ENCODE results near the gene DVL2.

The DVL2 gene

DNA sequence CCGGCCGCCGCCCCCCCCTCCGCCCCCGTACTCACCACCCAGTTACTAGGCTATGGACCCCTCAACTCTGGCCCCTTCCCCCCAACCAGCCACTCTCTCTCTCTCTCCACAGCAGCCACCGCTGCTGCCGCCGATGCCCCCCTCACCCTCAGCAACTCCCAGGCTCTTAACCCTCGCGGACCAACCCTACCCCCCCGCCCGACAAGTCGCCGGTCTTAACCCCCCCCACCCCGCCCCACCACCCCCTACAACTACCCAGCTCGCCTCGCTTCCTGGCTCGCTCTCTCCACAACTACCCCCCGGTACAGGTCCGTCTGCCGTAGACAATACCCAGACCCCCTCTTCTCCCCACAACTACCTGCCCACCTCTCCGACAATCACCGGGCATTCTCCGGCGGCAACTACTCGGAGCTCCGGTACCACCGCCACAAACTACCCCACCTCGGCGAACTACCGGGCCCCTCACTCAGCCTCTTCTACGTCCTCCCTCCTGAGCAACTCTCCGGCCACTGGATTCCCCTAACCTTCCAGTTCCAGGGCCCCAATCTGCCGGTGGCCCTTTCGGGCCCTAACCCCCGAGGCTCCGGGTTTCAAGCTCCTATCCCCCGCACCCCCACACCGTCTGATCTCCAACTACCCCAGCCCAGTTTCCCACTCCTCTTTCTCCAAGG is 4.2 kb upstream of the DVL2 start:
- DNase-seq (ENCODE audit: low read depth in 2 of 2): no peak

DNA sequence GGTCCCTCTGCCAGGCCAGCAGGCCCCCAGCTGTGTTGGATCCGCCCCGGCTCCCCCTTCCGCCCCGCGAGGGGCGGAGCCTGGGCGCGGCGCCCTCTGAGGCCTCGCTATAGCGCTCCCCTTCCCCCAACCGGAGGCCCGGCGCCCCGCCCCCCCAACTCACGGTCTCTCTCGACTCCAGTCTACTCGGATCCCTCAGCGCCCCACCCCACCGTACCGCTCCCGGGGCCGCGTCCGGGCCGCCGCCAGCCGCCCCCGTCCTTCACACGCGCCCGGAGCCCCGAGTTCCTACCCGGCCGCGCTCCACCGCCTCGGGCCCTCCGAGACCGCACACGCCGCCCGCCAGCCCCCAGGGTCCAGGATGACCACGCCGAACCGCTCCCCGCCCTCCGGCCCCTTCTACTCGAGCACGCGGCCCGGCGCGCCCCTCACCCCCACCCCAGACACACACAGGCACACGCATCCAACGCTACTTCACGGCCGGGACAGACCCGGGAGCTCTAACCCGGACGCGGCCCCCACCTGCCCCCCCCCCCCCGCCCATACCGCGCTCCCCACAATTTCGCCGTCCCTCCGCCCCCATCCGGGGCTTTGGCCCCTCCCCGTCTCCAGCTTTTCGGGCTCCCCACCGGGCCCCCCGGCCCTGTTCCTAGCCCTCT is 3.6 kb upstream of the DVL2 start:
- peak; percentile 65 to 71 for DNase-seq (ENCODE audit: low read depth in 2 of 2)

DNA sequence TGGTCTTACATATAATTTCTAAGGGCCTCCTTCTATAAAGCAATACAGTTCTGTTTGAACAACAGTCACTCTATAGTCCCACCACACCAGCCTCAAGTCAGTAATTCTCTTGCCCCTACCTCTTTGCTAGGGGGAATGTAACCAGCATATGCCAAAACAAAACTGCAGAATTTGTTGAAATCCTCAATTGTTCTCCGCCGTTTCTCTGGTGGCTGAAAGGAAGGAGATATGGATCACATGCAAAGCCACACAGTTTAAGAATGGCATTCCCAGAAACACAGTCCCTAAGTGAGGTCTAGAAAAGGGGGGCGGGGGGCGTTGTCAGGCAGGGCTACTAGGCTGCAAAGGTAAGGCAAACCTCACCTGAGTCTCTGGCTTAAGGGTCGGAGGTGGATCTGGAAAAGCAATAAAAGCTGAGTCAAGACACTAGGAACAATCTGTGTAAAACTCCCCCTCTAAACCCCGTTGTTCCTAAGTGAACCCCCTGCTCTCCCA is 3.0 kb upstream of the DVL2 start:
- no peak for DNase-seq (ENCODE audit: low read depth in 2 of 2)

GRCh38 chr17:7236808-7237207 is 2.5 kb upstream of the DVL2 start:
- no peak for DNase-seq (ENCODE audit: low read depth in 2 of 2)

DNA sequence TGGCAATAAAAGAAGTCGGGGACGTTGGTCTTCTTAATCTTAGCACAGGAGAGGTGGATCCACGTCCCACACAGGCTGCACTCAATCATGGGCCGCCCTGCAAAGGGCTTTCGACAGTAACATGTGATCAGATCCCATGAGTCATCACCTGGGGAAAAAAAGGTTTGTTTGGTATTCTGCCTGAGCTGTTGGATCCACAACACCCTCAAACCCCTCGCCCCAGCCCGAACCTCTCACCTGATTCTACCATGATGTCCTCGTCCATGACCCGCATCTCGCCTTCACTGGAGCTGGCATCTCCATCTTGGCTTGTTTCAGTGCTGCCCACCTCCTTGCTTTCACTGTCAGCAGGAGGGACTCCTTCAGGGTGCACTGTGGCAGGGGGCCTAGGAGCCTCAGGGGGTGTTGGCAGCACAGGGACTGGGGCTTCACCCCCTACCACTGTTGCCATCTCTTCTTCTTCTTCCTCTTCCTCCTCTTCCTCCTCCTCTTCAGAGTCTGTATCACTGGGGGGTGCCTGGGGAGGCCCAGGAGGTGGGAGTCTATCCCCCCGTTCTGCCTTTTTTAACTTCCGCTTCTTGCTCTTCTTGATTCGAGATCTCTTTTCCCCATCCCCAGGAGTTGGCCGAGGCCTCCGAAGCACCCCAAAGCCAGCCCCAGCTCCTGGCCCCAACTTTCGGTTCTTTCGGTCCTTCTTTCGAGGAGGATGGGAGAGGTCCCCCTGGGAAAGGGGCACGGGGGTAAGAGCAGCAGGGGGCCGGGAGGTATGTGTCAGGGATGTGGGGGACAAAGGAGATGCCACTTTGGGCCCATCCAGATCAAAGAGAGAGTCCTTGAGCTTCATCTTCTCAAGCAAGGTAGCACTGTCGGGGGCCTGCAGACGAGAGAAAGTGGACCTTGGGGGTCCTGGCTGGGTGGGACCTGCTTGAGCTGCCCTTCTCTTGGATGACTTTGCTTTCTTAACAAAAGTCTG is 1.7 kb upstream of the DVL2 start:
- no peak for DNase-seq (ENCODE audit: low read depth in 2 of 2)

DNA sequence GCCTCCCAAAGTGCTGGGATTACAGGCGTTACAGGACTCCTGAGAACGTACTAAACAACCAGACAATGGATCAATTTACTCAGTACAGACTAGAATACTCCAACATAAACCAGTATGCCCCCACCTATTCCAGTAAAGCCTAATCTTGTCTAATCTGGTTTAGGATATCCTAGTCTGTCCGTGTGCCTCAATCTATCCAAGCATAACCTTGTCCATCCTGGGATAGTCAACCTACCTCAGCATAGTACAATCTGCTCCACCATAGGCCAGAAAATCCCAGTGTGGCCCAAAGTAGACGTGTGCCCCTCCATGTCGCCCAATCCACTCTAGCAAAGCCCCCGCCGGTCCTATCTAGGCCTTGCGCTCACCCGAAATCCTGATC is 625 bp downstream of the DVL2 start:
- DNase-seq (ENCODE audit: low read depth in 2 of 2): no peak

- no peak for DNase-seq (ENCODE audit: low read depth in 2 of 2)
Observed at GRCh38 chr17:7232114-7232513, 2.2 kb downstream of the DVL2 start.

DNA sequence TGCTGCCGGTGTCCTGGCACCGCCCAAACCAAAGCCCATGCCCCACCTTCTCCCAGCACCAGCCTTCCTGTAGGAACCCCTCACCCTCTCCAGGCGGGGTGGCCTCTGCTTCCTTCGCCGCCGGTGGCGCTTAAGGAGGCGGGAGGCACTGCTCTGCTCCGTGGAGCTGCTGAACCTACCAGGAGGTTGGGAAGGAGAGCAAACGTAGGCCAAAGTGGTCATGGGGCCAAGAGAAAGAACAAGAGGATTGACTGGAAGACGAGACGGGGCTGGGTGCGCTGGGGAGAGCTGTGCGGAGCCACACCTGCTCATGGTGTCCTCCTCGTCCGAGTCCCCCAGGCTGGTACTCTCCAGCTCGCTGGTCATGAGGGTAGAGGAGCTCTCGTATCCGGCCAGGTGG is 4.8 kb downstream of the DVL2 start:
- no peak for DNase-seq (ENCODE audit: low read depth in 2 of 2)

DNA sequence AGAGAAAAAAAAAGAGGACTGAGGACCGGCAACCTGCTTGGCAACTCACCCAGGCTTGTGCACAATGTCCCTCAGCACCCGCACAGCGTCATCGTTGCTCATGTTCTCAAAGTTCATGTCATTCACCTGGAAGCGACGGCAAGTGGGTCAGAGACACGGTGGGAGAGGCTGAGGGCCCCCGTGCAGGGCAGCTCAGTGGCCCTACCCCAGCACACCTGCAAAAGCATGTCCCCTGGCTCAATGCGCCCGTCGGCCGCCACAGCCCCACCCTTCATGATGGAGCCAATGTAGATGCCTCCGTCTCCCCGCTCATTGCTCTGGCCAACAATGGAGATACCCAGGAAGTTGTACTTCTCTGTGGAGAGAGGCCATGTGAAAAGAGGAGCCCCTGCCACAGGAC is 5.4 kb downstream of the DVL2 start:
- DNase-seq (ENCODE audit: low read depth in 2 of 2): no peak

GRCh38 chr17:7226721-7227710 is 7.3 kb downstream of the DVL2 start:
- no peak for DNase-seq (ENCODE audit: low read depth in 2 of 2)

DNA sequence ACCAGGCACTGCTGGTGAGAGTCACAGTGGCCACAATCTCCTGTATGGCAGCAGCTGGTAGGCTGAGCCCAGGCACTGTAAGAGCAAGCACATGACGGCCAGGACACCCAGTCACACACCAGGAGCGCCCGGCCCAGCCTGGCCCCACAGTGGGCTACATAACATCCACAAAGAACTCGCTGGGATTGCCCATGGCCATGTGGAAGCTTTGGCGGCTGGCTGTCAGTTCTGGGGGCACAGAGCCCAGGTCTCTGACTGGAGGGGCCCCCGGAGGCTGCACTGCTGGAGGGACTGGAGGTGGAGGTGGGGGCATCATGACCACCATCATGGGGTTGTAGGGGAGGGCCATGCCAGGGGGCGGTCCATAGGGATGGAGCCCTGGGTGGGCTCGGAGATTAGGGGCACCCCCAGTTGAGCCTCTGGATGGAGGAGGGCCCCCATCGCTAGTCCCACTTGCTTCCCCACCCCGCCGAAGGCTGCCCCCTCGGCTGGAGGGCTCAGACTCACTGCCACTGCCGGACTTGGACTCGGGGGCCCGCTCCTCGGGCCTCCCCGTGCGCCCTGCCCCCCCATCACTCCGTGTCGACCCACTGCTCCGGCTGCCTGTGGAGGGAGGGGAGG is 8.5 kb downstream of the DVL2 start:
- DNase-seq (ENCODE audit: low read depth in 2 of 2): no peak

GRCh38 chr17:7224661-7225111 is 9.6 kb downstream of the DVL2 start:
- no peak for DNase-seq (ENCODE audit: low read depth in 2 of 2)

DNA sequence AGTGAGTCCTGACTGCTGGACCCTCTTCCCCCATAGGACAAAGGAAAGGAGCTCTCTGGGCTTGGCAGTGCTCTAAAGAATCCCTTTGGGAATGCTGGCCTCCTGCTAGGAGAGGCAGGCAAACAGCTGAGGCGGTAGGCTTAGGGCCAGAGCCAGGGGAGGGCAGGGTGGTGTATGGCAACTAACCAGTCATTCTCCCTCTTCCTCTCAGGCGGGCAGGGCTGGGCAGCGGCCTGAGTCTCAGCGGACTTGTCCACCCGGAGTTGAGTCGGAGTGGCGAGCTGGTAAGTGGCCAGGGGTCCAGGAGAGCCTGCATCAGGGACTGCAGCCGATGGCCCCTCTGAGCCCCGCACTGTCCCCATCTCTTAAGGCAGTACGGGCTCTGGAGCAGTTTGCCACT is 10.2 kb downstream of the DVL2 start:
- DNase-seq (ENCODE audit: low read depth in 2 of 2): no peak

DNA sequence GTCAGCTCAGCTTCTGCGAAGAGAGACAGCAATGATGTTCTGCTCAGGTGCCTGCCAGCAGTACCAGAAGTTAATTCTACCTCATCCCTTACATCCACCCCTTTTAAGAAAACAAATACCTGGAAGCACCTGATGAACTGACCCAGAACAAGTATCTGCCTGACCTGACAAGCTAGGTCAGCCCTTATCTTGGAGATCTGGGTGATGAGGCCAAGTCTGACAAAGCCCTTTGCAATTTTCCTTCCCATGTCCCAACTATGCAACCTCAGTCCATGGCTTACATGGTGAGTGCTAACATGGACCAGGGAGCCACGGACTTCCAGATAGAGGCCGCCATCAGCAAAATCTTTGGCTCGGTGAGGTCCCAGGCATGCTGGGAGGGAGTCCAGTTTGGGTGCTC is 10.9 kb downstream of the DVL2 start:
- no peak for DNase-seq (ENCODE audit: low read depth in 2 of 2)

DNA sequence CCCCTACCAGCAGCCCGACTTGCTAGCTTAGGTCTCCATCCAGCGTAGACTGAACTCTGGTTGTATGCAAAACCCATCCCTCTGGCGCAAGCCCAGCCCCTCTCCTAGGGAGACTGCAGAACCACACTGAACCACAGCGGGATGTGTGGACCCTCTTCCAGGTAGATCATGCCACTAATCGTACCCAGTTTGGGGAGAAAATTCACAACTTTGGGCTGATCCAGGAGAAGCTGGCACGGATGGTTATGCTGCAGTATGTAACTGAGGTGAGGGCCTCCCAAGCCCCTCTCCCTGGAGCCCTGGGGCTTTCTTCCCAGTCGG is 11.4 kb downstream of the DVL2 start:
- no peak for DNase-seq (ENCODE audit: low read depth in 2 of 2)

DNA sequence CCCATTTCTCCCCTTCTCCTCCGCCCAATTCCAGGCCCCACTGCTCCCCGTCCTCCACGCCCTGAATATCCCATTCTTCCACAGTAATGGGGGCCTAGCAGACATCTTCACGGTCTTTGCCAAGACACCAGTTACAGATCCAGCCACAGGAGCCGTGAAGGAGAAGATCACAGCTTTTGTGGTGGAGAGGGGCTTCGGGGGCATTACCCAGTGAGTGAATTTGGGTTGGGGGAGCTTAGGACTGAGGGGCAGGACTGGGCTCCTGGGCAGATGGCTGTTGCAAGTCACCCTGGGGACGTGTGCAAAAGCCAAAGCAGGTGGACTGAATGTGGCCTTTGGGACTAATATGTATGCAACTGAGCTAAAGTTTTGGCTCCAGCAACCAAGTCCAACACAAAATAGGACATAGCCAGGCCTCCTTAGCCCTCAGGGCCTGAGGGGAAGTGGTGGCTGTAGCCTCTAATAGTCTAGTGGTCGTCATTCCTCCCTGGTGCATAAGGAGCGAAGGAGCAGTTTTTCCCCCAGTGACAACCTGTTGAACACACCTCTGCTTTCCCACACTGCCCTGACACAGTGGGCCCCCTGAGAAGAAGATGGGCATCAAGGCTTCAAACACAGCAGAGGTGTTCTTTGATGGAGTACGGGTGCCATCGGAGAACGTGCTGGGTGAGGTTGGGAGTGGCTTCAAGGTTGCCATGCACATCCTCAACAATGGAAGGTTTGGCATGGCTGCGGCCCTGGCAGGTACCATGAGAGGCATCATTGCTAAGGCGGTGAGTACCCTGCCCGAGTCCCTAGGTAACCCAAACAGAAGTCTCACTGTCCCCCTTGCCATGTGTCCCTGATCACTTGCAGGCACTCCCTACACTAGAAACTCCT is 12.0 kb downstream of the DVL2 start:
- no peak for DNase-seq (ENCODE audit: low read depth in 2 of 2)

DNA sequence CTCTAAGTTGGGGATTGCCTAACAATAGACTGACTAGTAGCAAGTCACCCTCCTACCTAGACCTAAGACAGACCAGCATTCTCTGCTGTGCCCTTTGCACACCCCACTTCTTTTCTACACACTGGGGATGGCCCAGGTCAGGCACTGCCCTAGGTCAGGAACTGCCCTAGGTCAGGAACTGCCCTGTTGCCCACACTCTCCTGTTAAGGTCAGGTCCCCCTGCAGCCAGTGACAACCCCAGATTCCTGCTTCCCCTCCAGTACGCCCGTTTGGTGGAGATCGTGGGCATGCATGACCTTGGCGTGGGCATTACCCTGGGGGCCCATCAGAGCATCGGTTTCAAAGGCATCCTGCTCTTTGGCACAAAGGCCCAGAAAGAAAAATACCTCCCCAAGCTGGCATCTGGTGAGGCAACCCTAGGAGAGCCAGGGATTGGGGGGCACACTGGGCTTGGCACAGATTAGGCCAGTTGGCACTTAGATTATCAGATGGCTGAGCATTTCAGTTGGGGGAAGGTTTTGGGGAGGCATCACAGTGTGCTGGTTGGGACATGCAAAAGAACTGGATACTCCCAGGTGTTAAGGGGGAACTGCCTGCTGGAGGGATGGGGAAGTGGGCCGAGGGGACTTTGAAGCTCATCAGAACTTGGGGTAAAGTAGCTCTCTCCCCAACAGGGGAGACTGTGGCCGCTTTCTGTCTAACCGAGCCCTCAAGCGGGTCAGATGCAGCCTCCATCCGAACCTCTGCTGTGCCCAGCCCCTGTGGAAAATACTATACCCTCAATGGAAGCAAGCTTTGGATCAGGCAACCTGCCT is 12.8 kb downstream of the DVL2 start:
- no peak for DNase-seq (ENCODE audit: low read depth in 2 of 2)

GRCh38 chr17:7220593-7221277 is 13.6 kb downstream of the DVL2 start:
- DNase-seq (ENCODE audit: low read depth in 2 of 2): peak in 1 of 2 donors; percentile 29
